ENCODE results near the gene UBE2G2.

- TF ChIP-seq POLR2A (IDR thresholded peaks at IDR 0.05; ENCODE audit: low read depth, low read length), result no peak
- TF ChIP-seq PAX5 (IDR thresholded peaks at IDR 0.05; ENCODE audit: insufficient read depth, low read length, severe bottlenecking), result no peak
- no peak for TF ChIP-seq TAF1 (IDR thresholded peaks at IDR 0.05; ENCODE audit: low read depth, low read length)
- TF ChIP-seq POLR2AphosphoS5 (IDR thresholded peaks at IDR 0.05; ENCODE audit: low read depth, low read length), result no peak
These were observed 1.5 kb downstream of the UBE2G2 start for GRCh38 chr21:44800103-44800502.

All from GM12891 (cell line).